DMS153 treated with DMSO at 0.1 percent for 48 hours (cell line): ENCODE results near the gene SCN2A.
A peak's percentile ranks its signal among the peaks of the same experiment; 100 is the strongest.

ENCODE experiments used
- DNase-seq: peaks from one replicate; lab custom pipeline; 2025; ENCODE audit not compliant: unreplicated experiment; lab: John Stamatoyannopoulos, UW

The SCN2A gene

DNA sequence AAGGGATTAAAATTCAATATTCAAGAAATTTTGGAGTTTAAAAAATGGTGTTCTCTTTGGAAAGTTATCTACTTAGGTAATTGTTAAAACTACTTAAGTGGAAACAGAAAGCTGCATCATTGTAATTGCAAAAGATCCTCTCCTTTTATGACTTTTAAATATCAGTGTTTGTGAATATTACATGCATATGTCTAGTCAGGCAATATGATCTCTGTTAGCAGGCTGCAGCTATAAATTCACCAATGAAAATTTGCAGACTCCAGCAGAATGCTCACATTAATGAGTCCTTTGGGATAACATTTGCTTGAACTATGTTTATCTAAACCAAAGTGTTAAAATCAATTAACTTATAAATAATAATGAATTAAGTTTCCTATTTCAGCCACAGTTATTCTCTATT is 171.1 kb downstream of the SCN2A start:
- peak; percentile 37 for DNase-seq

DNA sequence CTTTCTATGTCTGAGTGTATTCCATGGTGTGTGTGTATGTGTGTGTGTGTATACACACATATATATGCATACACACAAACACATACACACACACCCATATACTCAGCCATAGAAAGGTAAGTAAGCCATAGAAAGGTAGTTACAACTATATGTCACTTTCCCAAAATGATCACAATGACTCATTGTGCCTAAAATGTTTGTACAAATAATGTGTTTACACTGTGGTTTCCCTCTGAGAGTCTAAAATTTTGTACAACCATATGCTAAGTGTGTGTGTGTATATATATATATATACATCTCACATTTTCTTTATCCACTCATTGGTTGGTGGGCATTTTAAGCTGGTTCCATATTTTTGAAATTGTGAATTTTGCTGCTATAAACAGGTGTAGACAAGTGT is 175.0 kb downstream of the SCN2A start:
- no peak for DNase-seq

DNA sequence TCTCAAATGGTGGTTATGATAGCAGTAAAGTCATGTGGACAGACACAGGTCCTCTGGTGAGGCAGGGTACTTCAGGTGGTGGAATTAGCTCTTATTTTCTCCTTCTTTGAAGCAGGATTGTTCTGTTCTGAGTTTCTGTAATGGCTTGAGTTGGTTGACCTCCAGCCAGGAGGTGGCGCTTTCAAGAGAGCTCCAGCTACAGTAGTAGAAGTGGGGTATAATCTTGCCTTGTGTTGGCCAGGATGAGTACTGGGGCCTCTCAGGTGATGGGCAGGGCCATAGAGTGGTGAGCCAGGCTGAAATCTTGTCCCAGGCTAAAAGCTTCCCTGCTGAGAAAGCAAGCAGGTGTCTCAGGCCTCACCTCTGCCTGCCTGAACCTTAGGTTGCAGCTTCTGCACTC is 177.8 kb downstream of the SCN2A start:
- DNase-seq = no peak

DNA sequence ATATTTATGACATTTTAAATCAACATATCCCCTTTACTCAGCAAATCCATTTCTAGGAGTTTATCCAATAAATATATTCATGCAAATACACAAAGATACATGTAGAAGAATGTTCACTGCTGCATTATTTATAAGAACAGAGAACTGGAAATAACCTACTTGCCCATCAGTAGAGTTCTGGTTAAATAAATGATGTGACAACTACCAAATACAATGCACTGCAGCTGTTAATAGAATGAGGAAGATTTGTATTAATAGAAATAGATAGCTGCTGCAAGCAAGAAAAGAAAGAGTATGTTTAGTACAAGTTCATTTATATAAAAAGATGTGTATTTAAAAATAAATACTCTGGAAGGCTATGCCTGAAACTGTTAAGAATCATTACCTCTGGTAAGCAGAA is 181.0 kb downstream of the SCN2A start:
- DNase-seq = no peak

DNA sequence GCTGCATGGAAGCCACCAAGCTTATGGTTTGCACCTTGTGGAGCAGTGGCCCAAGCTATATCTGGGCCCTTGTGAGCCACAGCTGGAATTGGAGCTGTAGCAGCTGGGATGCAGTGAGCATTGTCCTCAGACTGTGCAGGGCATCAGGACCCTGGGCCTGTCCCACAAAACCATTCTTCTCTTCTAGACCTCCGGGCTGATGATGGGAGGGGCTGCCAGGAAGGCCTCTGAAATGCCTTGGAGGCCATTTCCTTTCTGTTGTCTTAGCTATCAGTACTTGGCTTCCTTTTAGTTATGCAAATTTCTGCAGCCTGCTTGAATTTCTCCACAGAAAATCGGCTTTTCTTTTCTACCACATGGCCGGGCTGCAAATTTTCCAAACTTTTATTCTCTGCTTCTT is 183.9 kb downstream of the SCN2A start:
- no peak for DNase-seq

DNA sequence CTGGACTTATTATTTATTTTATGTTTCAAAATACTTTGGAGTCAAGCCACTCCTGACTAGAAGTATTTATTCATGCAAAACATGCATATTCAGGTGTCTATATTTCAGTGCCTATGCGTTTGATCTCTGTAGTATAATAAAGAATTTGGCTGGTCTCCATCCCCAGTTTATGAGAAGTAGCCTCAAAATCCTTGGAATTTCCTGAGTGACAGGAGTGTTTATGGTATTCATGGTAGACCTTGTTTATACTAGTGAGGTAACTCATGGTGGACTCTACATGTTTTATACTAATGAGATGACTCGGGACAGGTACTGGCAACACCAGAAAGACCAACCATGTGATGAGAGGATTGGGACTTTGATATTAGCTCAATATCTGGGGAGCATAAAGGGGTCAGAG is 186.3 kb downstream of the SCN2A start:
- DNase-seq = no peak

DNA sequence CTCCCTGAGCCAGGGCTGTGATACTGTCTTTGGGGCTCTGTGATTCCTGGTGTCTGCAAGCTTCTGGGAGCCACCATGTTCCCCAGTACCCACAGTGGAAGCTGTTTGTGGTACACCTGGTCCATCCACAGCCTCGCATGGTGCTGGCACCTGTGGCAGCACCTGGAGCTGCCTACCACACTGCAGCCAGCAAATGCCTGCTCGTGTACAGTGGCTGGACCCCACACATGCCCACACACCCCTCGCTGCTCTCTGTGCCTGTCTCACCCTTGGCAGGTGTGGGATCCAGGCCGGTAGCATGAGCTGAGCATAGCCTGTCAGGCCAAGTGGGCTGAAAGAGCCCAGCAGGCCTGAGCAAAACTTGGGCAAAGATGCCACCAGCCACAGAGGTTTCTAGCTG is 188.5 kb downstream of the SCN2A start:
- DNase-seq = no peak

DNA sequence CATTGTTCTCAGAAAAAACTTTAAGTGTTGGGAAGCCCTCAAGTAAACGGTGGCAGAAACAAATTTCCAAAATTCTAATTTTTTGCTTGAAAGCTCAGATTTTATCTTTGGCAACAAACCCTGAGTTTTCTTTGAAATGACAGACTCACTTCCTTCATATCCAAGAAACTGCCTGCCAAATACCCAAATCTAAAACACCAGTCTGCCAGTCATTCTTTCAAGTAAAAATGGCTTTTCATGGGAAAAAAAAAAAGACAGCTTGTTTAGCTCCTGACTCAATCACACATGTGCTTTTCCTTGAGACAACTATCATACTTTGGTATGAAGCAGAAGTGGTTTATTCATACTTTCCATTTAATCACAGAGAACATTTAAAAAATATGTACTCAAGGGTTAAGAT is 189.7 kb downstream of the SCN2A start:
- no peak for DNase-seq

DNA sequence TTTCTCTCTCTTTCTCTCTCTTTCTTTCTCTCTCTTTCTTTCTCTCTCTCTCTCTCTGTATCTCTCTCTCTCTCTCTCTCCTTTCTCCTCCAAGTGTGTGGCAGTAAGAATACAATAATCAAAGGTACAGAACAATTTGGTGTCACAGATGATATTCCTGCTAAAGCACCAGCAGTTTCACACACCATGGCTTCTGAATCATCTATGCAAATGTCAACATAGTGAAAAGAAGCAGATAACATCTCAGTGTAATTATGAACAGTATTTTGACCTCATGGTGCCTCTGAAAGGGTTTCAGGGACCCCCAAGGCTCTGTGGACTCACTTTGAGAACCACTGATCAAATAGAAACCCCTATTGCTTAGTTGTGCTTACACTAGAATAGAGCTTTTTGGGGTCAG is 191.8 kb downstream of the SCN2A start:
- no peak for DNase-seq

DNA sequence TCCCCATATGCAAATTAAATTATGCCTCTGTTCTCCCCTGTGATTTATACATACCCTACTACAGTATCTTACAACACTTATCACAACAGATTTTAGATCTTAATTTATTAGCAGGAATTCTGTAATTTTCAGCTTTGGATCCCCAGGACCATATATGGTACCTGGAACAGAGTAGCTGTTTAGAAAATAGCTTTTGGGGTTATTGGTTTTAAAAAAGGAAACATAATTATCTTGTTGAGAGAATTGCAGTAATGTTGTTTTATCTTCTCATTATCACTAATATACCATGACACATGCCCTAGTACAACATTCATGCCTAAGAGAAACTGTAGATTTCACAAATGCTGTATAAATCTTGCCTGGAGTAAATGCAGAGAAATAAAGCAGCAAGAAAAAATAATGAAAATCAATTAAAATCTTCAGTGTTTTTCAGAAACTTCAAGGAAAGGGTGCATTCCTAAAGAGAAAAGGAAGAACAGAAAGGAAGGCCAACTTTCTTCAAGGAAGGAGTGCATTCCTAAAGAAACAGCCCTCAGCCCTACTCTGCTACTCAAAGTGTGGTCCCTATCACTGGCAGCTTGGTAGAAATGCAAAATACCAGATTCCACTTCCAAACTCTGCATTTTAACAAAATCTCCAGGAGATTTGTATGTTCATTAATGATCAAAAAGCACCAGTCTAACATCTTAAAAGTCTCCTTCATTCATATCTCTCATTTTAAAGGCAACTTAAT is 193.2 kb downstream of the SCN2A start:
- DNase-seq = no peak

DNA sequence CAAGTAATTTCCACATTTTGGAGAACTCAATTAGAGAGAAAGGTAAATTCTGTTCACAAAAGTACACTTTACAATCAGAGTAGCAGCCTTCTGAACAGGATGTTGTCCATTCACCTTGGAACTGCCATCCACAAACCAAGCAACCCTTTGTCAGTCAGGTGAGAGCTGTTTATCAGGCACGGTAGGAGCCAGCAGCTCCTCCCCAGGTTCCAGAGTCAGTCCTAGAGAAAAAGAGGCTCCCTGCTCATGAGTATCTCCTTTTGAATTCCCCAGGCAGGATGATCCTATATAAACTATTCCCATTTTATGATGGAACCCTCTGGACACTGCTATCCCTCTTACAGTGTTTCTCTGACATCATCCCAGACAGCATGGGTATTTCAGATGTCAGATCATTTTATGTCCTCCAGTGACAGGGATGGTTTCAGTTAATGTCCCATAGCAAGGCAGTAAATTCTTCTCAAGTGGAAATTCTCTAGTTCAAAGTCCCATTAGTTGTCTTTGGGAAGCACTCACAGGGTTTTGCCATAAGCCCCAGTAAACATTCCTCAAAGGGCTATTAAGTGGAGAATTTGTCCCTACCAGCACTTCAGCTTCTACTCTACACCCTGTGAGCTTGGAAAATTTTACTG is 195.8 kb downstream of the SCN2A start:
- no peak for DNase-seq

DNA sequence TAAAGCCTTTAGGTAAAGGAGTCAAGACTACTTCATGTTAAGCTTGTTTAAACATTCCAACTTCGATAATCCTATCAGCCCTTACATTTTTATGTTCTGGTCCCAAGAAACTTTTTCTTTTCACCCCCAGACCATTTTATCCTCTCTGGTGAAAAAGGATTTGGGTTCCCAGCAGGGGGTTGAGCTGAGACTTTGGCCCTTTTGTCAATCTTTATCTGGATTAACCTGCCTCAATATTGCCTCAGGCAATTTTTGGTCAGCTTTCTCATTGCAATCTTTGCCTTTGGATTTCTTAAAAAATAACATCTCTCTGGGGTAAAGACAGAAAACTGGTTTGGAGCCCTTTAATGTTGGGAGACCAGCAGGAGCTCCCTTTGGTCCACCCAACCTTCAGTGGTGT is 196.4 kb downstream of the SCN2A start:
- no peak for DNase-seq

DNA sequence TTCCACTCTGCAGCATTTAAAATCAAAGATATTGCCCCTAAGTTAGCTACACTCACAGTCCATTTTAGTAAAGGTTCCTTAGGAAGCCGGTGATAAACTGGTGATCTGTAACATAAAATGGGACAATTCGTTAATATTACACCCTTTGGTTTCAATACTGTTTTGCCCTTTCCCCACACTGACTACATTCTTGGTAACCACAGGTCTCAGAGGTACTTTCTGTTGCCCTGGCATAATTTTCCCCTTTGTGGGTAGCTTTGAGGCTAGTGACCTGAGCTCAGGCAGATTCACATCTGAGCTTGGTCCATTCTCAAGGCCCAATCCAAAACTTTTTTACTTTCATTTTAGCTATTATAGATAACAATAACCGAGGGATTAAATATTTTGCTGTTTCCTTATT is 197.3 kb downstream of the SCN2A start:
- no peak for DNase-seq

DNA sequence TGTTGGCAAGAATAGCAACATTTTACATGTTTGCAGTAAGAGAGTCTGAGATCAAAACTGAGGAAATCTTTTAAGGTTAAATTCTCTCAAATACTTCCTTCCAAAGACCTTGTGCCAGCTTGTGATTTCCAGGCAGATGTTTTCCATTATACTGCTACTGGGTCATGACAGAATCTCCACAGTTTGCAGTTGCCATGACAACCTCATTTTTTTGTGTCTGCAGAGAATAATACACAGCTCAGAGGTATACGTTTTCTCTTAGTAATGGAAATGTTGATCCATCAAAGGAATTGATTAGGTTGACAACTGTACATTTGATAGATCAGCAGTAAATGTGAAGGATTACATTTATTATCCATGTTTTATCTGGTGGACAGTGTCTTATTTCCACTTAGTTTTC is 201.2 kb downstream of the SCN2A start:
- no peak for DNase-seq
